ENCODE data around the gene CORO7.

Gene CORO7

GRCh38 chr16:4377573-4378154 lies 38.7 kb downstream of the CORO7 start:
- H3K4me1 ChIP-seq (ENCODE audit: control insufficient read depth, insufficient read depth, low read length), result peaks cover 61% of the 10 kb centered on the region
- H3K4me3 ChIP-seq (ENCODE audit: low read length), result no peak overlapping the region
- peaks cover 9% of the 10 kb centered on the region for H3K27me3 ChIP-seq (ENCODE audit: control insufficient read depth, insufficient read depth, low read length)
- H3K9me3 ChIP-seq (ENCODE audit: control insufficient read depth, low read length), result no peaks in the 10 kb centered on the region
- no peak overlapping the region for H3K9ac ChIP-seq (ENCODE audit: low read length)
- H3K36me3 ChIP-seq (ENCODE audit: control insufficient read depth, insufficient read depth, low read length), result no peaks in the 10 kb centered on the region

- Histone ChIP-seq H3K9me3 (ENCODE audit: control insufficient read depth, low read length) (no peaks in the 10 kb centered on the region), H3K4me3 (ENCODE audit: low read length) (no peak overlapping the region), H3K4me1 (ENCODE audit: control insufficient read depth, insufficient read depth, low read length) (peaks cover 67% of the 10 kb centered on the region), H3K9ac (ENCODE audit: low read length) (no peak overlapping the region), H3K27me3 (ENCODE audit: control insufficient read depth, insufficient read depth, low read length) (peaks cover 14% of the 10 kb centered on the region), H3K36me3 (ENCODE audit: control insufficient read depth, insufficient read depth, low read length) (no peaks in the 10 kb centered on the region)
Measured at GRCh38 chr16:4376893-4377572, 39.4 kb downstream of the CORO7 start.

DNA sequence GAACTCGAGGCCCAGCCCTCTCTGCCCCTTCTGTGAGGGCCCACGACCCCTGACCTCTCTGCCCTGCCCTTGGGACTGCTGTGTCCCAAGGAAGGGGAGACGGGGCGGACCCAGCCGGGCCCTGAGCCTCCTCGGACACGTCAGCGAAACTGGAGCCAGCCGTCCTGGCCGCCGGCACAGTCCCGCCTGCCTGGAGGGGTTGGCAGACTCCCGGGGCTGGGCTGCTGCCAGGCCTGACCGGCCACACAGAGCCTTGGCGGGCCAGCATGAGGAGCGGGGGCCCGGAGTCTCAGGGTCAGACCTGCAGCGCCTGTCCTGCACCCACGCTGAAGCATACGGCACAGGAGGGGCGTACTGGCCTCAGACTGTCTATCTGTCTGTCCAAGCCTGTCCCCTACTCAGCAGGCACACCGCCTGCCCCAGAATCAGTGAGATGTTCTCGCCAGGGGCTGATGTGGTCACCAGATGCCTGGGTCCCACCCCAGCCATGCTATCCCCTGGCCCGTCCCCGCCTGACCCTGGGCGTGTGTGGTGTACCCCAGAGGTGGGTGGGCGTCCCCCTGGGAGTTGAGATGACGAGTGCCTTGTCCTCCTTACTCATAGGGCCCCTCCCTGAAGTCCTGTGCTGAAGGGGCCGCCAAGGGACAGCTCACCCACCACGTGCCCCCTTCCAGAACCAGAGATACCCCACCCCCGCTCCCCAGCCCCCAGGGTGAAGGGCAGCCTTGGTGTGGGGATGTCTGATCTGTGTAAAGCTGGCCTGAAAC lies 40.1 kb downstream of the CORO7 start:
- peaks cover 68% of the 10 kb centered on the region for H3K4me1 ChIP-seq (ENCODE audit: control insufficient read depth, insufficient read depth, low read length)
- H3K9me3 ChIP-seq (ENCODE audit: control insufficient read depth, low read length), result no peaks in the 10 kb centered on the region
- H3K9ac ChIP-seq (ENCODE audit: low read length), result peak overlapping the region; percentile 48
- no peak overlapping the region for H3K4me3 ChIP-seq (ENCODE audit: low read length)
- peaks cover 14% of the 10 kb centered on the region for H3K27me3 ChIP-seq (ENCODE audit: control insufficient read depth, insufficient read depth, low read length)
- no peaks in the 10 kb centered on the region for H3K36me3 ChIP-seq (ENCODE audit: control insufficient read depth, insufficient read depth, low read length)

DNA sequence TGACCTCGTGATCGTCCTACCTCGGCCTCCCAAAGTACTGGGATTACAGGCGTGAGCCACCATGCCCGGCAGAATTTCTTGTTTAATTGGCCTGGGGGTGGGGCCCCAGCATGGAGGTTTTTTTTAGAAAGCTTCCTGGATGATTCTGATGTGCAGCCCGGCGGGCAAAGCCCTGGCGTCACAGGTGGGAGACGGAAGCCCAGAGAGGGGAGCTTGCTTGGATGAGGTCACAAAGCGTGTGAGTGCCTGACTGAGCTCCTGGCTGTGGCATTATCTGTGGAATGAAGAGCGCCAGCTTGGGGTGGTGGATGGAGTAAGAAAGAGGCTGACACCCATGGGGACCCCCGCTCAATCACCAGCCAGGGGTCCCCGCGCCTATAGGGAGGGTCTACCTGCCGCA lies 40.7 kb downstream of the CORO7 start:
- no peaks in the 10 kb centered on the region for H3K36me3 ChIP-seq (ENCODE audit: control insufficient read depth, insufficient read depth, low read length)
- peaks cover 74% of the 10 kb centered on the region for H3K4me1 ChIP-seq (ENCODE audit: control insufficient read depth, insufficient read depth, low read length)
- H3K9ac ChIP-seq (ENCODE audit: low read length), result peak overlapping the region; percentile 48
- no peak overlapping the region for H3K4me3 ChIP-seq (ENCODE audit: low read length)
- H3K9me3 ChIP-seq (ENCODE audit: control insufficient read depth, low read length), result no peaks in the 10 kb centered on the region
- H3K27me3 ChIP-seq (ENCODE audit: control insufficient read depth, insufficient read depth, low read length), result peaks cover 14% of the 10 kb centered on the region

DNA sequence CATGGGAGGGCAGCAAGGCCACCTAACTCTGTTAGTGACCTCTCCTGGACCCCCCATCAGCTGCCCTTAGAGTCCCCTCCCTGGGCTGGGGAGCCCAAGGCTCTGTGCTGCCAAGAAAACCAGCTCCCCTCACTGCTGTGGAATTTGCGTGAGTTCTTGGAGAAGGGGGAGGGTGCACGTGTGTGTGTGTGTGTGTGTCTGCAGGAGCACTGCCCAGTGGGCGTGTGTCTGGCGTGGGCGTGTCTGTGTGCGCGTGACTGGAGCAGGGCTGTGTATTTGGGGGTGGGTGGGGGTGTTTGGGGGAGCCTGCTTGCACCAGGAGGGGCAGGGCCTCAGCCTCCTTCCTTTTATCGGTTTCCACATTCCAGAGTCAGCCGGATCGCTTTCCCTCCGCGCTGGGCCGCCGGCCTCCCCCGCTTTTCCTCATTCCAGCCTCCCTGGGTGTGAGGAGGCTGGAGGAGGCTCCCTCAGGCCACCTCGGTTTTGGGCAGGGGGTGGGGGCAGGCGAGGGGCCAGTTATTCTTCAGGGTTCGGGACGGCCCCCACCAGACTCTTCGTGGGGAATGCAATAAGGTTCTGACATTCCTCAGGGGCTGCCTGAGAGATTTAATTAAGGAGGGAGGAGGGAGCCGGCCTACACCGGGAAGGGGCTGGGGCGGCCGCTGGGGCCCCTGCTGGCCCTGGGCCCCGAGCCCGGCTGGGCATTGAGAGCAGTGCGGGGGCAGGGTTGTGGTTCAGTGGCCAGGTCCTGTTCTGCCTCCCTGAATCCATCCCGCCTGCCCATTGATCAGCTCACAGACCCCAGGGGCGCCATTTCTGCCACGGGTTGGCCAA lies 42.3 kb downstream of the CORO7 start:
- H3K4me3 ChIP-seq (ENCODE audit: low read length), result peak overlapping the region; percentile 36
- peak overlapping the region; percentile 18 for H3K9ac ChIP-seq (ENCODE audit: low read length)
- H3K27me3 ChIP-seq (ENCODE audit: control insufficient read depth, insufficient read depth, low read length), result peaks cover 14% of the 10 kb centered on the region
- H3K36me3 ChIP-seq (ENCODE audit: control insufficient read depth, insufficient read depth, low read length), result no peaks in the 10 kb centered on the region
- no peaks in the 10 kb centered on the region for H3K9me3 ChIP-seq (ENCODE audit: control insufficient read depth, low read length)
- H3K4me1 ChIP-seq (ENCODE audit: control insufficient read depth, insufficient read depth, low read length), result peaks cover 77% of the 10 kb centered on the region

DNA sequence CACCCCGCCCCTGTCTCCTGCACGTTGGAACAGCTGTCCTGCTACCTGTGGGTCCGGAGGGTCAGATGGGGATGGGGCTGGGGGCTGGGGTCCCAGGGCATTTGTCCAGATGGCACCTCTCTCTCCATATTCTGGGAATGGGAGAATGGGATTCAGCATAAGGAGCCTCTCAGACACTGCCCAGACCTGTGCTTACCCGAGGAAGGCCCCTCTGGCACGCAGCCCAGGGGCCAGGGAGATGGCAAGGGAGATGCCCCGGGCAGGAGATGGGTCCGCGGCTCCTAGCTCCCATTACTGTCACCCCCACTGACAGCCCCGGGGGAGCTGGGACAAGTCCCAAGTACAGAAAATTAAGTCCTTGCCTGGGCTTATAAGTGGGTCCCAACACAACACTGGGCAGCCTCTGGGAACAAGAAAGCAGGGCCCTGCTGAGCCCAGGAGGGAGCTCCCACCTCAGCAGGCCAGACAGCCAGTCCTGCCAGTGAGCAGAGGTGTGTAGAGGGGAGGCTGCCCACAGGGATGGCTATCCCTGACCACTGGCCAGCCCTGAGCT lies 43.0 kb downstream of the CORO7 start:
- Histone ChIP-seq H3K4me1 (ENCODE audit: control insufficient read depth, insufficient read depth, low read length) (peaks cover 71% of the 10 kb centered on the region), H3K9me3 (ENCODE audit: control insufficient read depth, low read length) (no peaks in the 10 kb centered on the region), H3K4me3 (ENCODE audit: low read length) (peak overlapping the region; percentile 36), H3K9ac (ENCODE audit: low read length) (peak overlapping the region; percentile 18), H3K27me3 (ENCODE audit: control insufficient read depth, insufficient read depth, low read length) (peaks cover 14% of the 10 kb centered on the region), H3K36me3 (ENCODE audit: control insufficient read depth, insufficient read depth, low read length) (no peaks in the 10 kb centered on the region)

DNA sequence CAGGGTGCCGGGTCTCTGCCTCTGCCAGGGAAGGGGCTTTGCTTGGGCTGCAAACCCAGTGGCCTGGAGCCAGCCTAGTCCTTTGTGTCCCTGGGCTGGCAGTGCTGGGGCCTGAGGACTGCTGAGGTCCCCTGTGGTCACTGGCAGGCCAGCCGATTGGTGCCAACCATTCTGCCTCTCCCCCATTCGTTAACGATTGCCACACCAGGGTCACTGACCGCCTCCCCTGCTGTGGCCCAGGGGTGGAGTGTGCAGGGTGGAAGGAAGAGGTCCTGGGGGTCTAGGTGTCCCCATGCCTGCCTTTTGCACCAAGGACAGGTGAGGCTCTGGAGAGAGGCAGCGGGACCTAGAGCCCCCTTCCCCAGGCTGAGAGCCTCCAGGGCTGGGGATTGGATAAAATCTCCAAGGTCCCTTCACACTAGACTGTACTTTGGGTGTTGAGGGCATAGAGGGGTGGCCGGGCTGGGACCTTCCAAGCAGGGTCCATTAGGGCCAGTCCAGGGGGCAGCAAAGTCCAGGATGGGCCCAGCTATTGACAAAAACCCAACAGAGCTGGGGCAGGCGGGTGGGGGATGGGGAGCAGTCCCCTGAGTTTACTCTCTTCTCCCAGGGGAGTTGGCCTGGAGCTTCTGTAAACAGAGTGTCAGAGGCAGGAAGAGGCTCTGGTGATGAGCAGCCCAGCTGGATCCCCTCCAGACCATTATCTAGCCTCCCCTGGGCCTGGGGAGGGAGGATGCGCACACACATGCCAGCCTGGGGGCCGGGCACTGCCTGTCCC lies 43.6 kb downstream of the CORO7 start:
- Histone ChIP-seq H3K4me1 (ENCODE audit: control insufficient read depth, insufficient read depth, low read length) (peaks cover 65% of the 10 kb centered on the region), H3K9ac (ENCODE audit: low read length) (peak overlapping the region; percentile 66), H3K9me3 (ENCODE audit: control insufficient read depth, low read length) (no peaks in the 10 kb centered on the region), H3K4me3 (ENCODE audit: low read length) (no peak overlapping the region), H3K27me3 (ENCODE audit: control insufficient read depth, insufficient read depth, low read length) (peaks cover 14% of the 10 kb centered on the region), H3K36me3 (ENCODE audit: control insufficient read depth, insufficient read depth, low read length) (no peaks in the 10 kb centered on the region)

DNA sequence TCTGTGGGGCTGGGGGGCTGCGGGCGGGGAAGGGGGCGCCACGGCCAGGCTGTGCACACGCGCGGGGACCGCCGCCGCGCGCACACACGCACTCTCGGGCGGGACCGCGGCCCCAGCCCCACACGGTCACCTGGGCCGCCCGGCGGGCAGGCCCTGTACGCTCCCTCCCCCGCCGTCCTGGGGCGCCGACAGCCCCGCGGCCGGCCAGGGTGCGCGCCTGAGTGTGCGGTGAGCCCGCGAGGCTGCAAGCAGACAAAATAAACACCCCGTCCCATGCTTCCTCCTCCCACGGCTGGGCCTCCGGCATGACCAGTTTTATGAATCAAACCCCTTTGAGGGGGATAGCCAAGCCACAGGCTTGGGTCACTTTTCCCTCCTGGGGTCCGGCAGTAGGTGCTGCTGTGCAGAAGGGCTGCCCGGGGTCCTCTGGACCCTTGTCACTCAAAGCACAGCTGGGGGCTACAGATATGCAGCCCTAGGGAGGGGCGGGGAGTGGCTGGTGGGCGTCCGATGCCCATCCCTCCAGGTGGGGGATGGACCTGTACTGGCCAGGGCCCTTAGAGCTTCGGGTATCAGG lies 44.3 kb downstream of the CORO7 start:
- Histone ChIP-seq H3K36me3 (ENCODE audit: control insufficient read depth, insufficient read depth, low read length) (no peaks in the 10 kb centered on the region), H3K9me3 (ENCODE audit: control insufficient read depth, low read length) (no peaks in the 10 kb centered on the region), H3K9ac (ENCODE audit: low read length) (peak overlapping the region; percentile 66), H3K27me3 (ENCODE audit: control insufficient read depth, insufficient read depth, low read length) (peaks cover 14% of the 10 kb centered on the region), H3K4me3 (ENCODE audit: low read length) (no peak overlapping the region), H3K4me1 (ENCODE audit: control insufficient read depth, insufficient read depth, low read length) (peaks cover 62% of the 10 kb centered on the region)

DNA sequence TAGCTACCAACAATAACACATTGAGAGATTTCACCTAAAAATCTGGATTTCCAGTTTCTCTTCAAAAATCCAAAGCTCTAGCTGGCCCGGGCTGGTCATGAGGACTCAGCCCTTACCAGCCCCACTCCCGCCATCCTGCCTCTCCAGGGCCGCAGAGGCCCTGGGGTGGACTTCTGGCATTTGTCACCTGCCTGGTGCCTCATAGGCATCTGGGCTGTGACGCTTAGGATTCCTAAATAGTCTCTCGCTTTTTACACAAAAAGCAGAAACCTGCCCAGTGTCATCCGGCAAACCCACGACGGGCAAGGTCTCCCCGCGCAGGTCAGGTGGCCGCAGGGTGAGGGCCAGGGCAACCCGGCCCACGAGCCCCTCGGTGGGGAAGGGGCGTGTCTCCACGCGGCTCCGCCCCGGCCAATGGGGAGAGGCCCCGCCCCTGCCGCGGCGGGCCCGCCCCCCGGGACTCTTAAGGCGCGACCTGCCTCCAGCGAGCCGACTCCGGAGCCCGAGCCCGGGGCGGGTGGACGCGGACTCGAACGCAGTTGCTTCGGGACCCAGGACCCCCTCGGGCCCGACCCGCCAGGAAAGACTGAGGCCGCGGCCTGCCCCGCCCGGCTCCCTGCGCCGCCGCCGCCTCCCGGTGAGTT lies 44.9 kb downstream of the CORO7 start, which contains the start of gene VASN:
Gene VASN (plus strand): TSS at position 492 of the 644 bp plus-strand sequence. CDS start 9,030 bp downstream, outside the sequence.
- peak within 1 kb of the TSS; percentile 25 for H3K4me3 ChIP-seq (ENCODE audit: low read length)
- H3K36me3 ChIP-seq (ENCODE audit: control insufficient read depth, insufficient read depth, low read length), result no peaks in the 10 kb centered on the region
- H3K9ac ChIP-seq (ENCODE audit: low read length), result peak within 1 kb of the TSS; percentile 66
- H3K4me1 ChIP-seq (ENCODE audit: control insufficient read depth, insufficient read depth, low read length), result peaks cover 60% of the 10 kb centered on the region
- H3K9me3 ChIP-seq (ENCODE audit: control insufficient read depth, low read length), result no peaks in the 10 kb centered on the region
- H3K27me3 ChIP-seq (ENCODE audit: control insufficient read depth, insufficient read depth, low read length), result peaks cover 12% of the 10 kb centered on the region

DNA sequence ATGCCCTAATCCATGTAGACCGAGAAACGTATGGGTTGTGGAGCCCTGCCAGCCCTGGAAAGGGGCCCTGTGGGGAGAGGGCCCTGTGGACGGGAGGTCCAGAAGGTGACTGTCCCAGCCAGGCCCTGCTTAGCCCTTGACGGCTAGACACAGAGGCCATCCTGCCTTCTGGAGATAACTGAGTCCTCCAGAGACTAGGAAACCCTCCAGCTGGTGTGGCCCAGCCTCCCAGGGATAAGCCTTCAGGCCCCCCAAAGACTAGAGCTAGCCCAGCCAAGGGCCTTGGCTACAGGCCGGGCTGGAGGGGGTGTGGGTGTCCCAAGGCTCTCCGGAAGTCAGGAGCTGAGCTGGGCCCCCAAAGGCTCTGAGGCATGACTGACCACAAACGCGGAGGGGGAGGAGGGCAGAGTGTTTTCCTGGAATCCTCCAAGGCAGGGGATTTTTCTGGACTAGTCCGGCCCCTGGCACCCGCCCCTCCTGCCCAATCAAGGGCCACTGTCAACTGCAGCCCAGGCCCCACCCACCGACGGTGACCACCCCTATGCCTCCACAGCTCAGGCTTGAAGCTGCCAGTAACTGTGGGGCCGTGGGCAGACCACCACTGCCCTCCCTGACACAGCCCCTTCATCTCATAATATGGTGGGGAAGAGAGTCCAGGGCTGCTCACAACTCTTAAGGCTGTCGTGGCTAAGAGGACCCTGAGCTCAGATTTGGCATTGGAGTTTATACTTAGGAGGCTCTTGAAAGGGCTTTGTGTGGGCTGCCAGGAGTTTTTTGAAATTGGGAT lies 45.6 kb downstream of the CORO7 start:
- peak overlapping the region; percentile 17 for H3K9ac ChIP-seq (ENCODE audit: low read length)
- no peaks in the 10 kb centered on the region for H3K9me3 ChIP-seq (ENCODE audit: control insufficient read depth, low read length)
- H3K4me3 ChIP-seq (ENCODE audit: low read length), result no peak overlapping the region
- H3K4me1 ChIP-seq (ENCODE audit: control insufficient read depth, insufficient read depth, low read length), result peaks cover 53% of the 10 kb centered on the region
- peaks cover 10% of the 10 kb centered on the region for H3K27me3 ChIP-seq (ENCODE audit: control insufficient read depth, insufficient read depth, low read length)
- no peaks in the 10 kb centered on the region for H3K36me3 ChIP-seq (ENCODE audit: control insufficient read depth, insufficient read depth, low read length)

Data from mucosa of stomach (tissue), 1 donor.